GM18858 (cell line): ENCODE results near the gene OPCML.

ENCODE experiments used
- ATAC-seq: cut with Tn5 transposase; IDR thresholded peaks from one replicate; pipeline ENCODE4 v1.9.1; 2021; ENCODE audit not compliant: unreplicated experiment

OPCML gene

GRCh38 chr11:133531971-133532651, at the start of gene OPCML:
Gene OPCML (minus strand): TSS chr11:133532501.
- ATAC-seq, result no peak

- ATAC-seq, result no peak
These were observed 48.8 kb upstream of the OPCML start for GRCh38 chr11:133581091-133581490.

GRCh38 chr11:133579165-133580031, 47.1 kb upstream of the OPCML start:
- no peak for ATAC-seq

- no peak for ATAC-seq
These were observed 45.1 kb upstream of the OPCML start for GRCh38 chr11:133577403-133577802.

- no peak for ATAC-seq
These were observed 44.0 kb upstream of the OPCML start for GRCh38 chr11:133576351-133576750.

GRCh38 chr11:133573081-133573480, 40.8 kb upstream of the OPCML start:
- no peak for ATAC-seq

GRCh38 chr11:133570376-133570775, 38.1 kb upstream of the OPCML start:
- no peak for ATAC-seq

- no peak for ATAC-seq
These were observed 31.3 kb upstream of the OPCML start for GRCh38 chr11:133563505-133564025.

- no peak for ATAC-seq
These were observed 28.2 kb upstream of the OPCML start for GRCh38 chr11:133560472-133560855.

GRCh38 chr11:133559833-133560471, 27.7 kb upstream of the OPCML start:
- no peak for ATAC-seq

- ATAC-seq, result no peak
These were observed 27.1 kb upstream of the OPCML start for GRCh38 chr11:133559382-133559781.

- ATAC-seq, result no peak
These were observed 22.7 kb upstream of the OPCML start for GRCh38 chr11:133555034-133555433.

GRCh38 chr11:133553885-133554740, 21.8 kb upstream of the OPCML start:
- no peak for ATAC-seq

GRCh38 chr11:133552938-133553337, 20.6 kb upstream of the OPCML start:
- ATAC-seq, result no peak

- ATAC-seq, result no peak
These were observed 18.8 kb upstream of the OPCML start for GRCh38 chr11:133551064-133551463.

GRCh38 chr11:133549826-133550225, 17.5 kb upstream of the OPCML start:
- ATAC-seq, result no peak

GRCh38 chr11:133548641-133549040, 16.3 kb upstream of the OPCML start:
- no peak for ATAC-seq

- ATAC-seq, result no peak
These were observed 15.7 kb upstream of the OPCML start for GRCh38 chr11:133547808-133548494.

- peak; percentile 76 for ATAC-seq
These were observed 13.0 kb upstream of the OPCML start for GRCh38 chr11:133545199-133545803.

GRCh38 chr11:133541720-133542095, 9.4 kb upstream of the OPCML start:
- no peak for ATAC-seq
